ENCODE results near the gene ALPI.
A peak's percentile ranks its signal among the peaks of the same experiment; 100 is the strongest.
"Not testable (repeated sequence)": the region's sequence is repeated elsewhere in the genome, so short reads cannot be mapped to it uniquely, and the experiment has no call there.

The ALPI gene

DNA sequence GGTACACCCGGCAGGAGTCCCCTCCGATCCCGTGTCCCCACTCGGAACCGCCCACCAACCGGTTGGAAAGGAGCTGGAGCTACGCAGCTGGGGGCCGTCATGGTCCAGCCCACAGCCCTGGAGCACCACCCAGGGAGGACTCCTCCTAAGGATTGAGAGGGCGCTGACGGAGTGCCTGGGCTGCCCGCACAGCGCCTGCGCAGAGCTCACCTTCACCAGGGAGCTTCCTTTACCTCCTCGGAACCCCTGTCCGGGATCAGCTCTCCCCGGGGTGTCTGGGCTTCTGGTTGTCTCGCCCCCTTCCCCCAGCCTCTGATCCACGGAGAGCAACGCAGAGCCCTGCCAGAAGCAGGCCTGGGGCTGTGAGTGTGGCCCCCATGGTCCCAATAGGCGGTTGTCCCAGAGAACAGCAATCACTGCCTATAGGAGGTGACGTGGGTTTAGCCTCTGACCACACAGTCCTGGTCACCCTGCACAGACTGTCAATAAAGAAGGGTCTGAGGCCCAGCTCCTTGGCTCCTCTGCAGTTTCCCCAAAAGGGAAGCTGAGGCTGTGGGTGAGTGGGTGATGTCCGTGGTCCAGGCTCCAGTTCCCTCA, 34.7 kb upstream of the ALPI start:
- DNase-seq = no peak

DNA sequence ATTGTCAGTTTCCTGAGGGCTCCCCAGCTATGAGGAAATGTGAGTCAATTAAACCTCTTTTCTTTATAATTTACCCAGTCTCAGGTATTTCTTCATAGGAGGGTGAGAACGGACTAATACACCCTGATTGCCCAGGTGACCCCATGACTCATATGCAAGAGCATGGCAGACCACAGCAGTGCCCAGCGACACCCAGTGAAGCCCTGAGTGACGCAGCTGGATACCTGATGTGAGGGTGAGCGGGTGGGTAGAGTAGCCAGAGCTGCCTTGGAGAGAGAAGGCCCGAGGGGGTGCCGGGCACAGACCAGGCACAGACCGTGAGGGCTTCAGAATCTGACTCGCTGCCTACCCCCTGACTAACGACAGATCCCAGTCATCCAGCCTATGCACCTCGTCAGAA, 33.9 kb upstream of the ALPI start:
- DNase-seq = no peak

DNA sequence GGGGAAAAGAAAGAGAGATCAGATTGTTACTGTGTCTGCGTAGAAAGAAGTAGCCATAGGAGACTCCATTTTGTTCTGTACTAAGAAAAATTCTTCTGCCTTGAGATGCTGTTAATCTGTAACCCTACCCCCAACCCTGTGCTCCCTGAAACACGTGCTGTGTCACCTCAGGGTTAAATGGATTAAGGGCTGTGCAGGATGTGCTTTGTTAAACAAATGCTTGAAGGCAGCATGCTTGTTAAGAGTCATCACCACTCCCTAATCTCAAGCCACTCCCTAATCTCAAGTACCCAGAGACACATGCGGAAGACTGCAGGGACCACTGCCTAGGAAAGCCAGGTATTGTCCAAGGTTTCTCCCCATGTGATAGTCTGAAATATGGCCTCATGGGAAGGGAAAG, 33.0 kb upstream of the ALPI start:
- DNase-seq = not testable (repeated sequence)

DNA sequence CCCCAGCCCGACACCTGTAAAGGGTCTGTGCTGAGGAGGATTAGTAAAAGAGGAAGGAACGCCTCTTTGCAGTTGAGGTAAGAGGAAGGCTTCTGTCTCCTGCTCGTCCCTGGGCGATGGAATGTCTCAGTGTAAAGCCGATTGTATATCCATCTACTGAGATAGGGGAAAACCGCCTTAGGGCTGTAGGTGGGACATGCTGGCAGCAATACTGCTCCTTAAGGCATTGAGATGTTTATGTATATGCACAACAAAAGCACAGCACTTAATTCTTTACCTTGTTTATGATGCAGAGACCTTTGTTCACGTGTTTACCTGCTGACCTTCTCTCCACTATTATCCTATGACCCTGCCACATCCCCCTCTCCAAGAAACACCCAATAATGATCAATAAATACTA, 32.5 kb upstream of the ALPI start:
- not testable (repeated sequence) for DNase-seq

DNA sequence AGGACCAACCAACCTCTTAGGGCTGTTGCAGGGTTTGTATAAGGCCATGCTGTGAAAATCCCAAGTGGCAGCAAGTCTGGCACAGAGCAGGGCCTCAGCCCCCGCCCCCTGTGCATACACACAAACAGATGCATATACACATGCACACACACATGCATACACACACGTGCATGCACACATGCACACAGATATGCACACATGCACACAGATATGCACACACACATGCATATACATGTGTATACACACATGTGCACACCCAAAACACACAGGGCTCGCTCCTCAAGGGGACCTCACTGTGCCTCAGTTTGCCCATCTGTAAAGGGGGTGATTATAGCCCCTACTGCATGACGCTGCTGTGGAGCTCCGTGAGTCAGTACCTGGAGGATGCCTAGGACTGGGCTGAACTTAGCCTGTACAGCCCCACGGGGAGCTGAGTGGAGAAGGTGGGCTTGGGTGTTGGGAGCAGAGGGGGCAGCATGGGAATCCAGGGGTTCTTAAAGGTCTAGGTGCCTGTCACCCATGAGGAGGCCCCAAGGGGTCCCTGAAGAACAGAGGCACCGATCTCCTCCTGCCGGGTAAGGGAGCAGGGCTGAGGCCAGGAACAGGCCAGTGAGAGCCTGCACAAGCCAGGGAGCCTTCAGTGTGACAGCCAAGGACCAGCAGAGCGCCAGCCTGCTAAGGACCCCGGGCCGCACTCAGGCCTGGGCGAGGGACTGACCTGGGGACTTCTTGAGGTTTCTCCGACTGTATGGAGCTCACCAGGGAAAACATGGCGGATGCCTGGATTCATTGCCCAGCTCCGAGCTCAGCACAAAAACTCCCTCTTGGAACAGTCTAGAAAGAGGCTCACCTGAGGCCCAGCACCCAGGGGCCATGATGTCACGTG, 24.0 kb upstream of the ALPI start:
- DNase-seq = no peak

DNA sequence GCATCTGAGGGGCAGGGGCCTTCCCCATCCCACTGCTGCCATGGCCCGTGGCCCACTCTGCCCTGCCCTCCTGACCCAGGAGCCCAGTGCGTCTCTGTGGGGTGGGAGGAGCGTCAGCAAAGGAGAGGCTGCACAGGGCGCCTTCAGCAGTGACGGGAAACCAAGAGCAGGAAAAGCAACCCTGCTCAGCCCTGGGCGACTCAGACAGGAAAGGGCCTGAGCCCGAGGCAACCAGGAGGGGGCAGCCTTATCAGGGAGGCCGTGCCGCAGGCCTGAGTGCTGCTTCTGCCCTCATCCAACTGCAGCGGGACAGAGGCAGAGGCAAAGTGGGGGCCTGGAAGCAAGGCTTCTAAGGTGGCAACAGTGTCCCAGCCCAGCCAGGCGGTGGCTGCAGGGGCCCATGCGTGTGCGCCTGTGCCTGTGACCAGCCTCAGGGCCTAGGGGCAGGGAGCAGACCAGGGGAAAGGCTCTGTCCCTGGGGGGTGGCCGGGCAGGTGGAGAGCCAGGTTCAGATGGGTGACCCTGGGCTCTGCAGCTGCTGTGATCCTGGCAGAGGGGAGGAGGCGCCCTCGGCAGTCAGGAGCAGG, 23.3 kb upstream of the ALPI start:
- DNase-seq = no peak

DNA sequence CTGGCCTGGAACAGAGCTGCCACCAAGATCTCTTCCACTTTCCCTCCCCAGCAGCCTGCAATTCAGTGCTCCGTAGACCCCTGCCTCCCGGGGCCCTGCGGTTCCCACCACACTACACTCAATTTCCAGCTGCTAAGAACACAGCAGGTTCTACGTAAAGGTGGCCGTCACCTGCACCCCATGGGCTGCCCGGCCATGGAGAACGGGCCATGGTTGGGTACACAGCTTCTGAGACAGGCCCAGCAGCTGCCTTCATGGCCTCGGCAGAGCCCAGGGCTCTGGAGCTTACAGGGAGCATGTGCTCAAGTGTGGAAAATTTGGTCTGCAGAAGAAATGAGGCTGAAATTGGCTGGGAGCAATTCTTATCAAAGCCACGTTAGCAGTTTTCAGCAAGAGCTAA, 22.3 kb upstream of the ALPI start:
- DNase-seq = peak; percentile 27

DNA sequence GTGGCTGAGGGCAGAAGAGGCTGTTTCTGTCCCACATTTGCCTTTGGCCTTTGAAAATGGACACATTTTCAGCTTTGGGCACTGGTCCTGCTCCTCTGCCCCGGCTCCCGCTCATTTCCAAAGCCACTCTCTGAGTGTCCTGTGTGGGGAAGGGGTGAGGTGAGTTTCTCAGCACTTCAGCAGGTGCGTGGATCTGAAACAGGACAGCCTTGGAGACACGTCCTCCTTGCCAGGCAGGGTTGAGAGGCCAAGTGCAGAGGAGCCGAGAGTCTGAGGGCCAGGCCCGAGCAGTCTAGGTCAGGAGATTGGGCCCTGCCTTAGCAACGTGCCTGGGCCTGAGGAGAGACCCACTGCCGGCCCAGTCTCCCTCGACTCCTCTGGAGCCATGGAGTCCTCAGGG, 21.9 kb upstream of the ALPI start:
- DNase-seq = peak; percentile 17

DNA sequence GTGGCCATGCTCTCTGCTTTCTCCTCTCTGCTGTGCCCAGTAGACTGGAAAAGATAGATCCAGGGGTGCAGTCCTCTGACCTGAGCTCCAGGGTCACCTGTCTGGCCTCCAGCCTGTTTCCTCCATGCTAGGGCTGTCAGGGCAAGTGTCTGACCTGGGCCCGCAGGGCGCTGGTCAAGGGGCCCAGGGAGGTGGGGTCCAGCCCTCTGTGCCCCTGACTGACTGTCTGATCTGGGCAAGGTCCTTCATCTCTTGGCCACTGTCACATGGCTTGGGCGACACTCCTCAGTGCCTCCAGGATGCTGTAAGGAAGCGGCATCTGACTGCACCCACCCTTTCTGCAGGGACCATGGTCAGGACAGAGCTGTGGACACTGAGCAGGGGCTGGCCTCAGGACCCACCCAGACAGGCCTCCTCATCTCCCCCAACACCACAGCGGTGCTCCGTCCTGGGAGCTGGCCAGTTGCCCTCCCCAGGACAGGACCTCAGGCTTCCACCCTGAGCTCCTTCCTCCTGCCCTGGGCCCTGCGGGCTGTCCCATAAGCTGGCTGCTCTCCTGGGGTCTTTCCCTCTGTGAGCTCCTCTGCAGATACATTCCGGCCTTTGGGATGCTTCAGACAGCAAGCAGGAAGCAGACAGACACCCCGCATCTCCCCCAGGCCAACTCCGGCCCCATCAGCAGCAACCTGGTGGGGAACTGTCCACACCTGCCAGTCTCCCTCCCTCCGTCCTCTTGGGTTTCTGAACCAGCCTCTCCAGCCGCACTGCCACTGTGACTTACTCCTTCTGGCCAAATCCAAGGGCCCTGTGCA, 21.2 kb upstream of the ALPI start:
- DNase-seq = no peak

DNA sequence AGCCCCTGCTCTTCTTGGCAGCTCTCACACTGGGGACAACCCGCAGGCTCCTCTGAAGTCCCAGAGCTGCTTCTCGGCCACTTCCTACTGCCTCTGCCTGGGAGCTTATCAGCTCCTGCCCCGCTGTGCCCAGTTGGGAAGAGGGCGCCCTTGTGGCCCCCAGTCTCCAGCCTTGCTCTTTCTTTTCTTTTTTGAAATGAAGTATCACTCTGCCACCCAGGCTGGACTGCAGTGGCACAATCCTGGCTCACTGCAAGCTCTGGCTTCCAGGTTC, 20.6 kb upstream of the ALPI start:
- no peak for DNase-seq

DNA sequence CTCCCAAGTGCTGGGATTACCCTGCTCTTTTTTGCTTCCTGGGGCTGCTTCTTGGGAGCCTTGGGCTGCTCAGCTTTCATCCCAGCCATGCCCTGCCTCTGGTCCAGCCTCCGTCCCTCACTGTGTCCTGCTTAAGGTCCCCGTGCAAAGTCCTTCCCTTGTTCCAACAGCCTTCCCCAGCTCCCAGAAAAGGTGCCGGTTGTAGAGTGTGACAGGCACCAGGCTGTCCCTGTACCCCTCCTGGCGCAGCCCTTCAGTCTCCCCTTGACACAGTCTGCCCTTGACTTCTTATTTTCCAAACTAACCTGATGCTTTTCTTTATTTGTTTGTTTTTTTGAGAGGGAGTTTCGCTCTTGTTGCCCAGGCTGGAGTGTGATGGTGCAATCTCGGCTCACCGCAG, 20.1 kb upstream of the ALPI start:
- no peak for DNase-seq

DNA sequence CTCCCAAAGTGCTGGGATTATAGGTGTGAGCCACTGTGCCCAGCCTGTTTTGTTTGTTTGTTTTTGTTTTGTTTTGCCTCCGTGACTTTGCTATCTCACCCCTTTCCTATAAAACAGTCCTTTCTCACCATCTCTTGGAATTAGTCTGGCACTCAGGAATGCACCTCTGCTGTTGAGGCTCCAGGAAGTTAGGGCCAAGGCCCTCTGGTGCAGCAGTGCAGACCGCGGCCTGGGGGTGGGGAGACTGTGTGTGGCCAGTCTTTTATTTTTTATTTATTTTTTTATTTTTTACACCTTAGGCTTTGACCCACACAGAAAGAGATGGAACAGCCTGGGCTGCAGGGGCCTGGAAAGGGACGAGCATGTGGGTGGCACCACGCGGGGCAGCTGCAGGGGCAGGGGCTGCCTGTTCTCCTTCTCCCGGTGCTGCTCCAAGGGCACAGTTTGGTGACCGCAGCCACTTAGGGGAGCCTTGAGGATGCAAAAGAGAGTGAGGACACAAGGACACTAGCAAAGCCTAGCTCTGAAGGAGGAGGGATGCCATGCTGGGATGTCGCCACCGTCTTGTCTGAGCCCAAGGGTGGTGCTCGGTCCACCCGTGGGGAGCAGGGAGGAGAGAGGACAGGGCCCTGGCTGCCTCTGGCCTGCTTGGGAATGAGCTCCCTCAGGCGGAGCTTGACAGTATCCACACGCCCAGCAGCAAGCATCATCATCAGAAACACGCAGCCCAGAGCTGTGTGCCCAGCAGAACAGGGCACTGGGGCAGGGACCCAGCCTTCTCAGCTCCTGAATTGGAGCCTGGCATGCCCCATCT, 19.4 kb upstream of the ALPI start:
- DNase-seq = no peak

DNA sequence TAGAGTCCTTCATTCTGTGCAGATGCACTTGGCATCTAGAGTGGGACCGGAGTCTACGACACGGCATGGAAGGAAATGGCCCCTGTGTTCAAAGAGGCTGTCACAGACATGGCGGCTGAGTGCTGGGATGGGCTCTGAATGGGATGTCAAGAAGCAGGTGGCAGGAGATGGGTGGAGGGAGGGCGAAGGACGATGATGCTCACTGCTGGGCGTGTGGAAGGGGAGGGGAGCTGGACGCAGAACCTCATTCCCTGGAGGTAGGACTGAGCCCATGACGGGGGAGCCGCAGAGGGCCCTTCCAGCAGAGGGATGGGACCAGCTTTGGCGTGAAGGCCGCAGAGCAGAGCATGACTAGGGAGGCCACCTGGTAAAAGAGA, 18.8 kb upstream of the ALPI start:
- no peak for DNase-seq

DNA sequence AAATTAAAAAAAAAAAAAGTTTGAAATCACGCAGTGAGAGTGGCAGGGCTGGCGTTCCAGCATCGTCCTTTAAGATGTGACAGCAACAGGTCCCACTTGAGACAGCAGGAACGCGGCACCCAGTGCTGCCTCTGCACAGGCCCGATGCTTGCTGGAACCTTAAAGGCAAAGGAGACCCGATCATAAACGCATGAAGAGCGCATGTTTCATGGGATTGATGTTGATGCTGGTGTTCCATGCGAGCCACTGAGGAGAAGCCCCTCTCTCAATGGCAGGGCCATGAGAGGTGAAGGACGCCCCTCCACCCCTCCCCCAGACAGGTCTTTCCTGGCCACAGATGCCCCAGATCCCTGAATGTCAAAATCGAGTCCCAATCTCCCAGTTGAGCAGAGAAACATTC, 17.9 kb upstream of the ALPI start:
- no peak for DNase-seq

DNA sequence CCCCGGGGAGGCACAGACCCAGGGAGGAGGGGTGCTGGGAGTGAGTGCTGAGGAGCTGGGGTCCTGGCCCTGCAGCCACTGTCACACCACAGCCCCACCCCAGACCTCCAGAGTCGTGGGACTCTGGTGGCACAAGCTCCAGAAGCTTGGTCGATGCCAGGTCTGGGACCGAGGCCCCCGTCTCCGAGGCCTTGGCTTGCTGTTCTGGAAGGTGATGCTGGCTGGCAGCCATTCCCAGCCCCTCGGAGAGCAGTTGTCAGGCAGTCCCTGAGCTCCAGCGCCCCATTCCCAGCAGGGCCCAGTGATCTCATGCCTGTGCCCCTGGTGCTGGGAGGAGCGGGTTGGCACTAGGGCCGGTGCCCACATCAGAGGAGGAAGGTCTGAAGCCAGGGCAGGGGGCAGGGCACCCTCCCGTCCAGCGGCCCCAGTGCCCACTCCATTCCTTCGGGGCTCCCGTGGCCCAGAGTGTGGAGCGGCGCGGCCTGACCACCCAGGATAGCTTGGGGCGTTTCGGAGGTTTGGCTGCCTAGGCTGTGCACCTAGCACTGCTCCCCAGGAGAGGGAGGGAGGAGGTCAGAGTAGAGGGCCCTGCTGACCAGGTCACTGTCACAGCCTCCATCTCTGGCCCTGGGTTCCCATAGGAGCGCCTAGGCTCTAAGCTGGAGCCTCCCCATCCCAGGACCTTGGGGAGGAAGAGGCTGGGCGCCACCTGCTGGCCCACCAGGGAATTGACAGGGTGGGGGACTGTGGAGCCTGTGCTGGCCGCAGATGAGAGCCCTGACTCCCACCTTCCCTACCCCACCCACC, 16.8 kb upstream of the ALPI start:
- DNase-seq = peak; percentile 23

DNA sequence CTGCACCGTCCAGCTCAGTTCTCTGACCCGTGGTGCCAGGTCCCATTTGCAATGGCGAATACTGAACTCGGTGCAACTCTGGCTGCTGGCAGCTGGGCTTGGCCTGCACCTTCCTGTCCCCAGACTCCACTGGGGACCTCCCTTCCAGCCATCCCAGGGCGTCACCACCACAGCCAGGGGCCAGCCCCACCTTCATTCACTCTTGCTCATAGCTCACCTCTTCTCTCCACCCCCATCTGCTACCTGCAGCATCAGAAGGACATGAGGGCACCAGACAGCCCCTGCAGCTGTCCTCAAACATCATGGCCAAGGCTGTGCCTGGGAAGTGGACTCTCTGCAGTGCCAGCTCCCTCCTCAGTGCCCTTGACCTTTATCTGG, 16.2 kb upstream of the ALPI start:
- DNase-seq = no peak

DNA sequence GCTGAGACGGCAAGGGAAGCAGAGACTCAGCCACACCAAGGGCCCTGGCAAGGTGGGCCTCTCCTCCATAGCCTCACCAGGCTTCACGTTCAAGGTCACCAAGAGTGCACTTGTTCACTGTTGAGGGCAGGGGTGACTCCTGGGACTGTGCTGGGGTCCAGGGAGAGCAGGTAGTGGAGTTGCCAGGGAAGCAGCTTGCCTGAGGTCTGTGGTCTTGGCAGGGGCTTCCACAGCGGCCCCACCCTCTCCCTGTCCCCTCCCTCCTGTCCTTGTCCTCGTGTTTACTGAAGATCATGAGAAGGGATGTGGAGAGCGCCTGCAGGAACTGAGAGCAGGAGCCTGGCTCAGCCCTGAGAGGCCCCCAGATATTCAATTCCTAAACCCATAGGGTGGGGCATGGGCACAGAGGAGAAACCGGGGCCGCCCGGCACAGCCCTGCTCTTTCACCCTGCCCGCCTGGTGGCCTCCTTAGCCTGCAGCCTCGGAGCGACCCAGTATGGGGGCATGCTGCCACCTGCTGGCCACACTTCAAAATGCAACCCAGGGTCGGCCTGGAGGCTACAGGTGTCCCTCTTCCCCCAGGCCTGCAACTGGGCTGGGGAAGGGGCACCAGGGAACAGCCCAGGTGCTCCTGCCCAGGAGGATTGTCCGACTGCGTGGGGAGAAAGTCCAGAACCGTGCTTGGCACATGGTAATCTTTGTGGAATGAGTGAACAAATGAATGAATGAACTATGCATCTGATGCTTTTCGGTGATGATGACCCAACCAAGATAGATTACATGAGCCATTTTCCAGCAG, 15.5 kb upstream of the ALPI start:
- DNase-seq = peak; percentile 95

DNA sequence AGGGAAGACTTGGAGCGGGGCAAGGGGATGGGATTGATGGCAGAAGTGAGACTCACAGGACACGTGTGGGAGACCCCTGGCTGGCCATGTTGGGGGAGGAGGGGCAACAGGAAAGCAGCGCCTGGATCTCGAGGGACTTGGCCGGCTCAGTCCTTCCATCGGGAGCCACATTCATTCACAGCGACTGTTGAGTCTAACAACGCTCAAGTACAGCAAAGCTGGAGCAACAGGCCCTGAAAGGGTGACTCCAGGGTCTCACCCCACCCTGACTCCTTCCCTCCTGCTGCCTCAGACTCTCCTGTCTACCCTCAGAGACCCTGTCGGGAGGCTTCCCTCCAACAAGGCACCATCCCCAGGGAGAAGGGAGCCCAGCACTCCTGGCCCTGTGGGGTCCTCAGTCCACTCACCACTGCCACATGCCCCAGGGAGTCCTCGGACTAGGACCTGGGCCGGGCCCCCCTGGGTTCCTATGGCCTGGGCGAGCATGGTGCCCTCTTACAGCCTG, 14.8 kb upstream of the ALPI start:
- no peak for DNase-seq

DNA sequence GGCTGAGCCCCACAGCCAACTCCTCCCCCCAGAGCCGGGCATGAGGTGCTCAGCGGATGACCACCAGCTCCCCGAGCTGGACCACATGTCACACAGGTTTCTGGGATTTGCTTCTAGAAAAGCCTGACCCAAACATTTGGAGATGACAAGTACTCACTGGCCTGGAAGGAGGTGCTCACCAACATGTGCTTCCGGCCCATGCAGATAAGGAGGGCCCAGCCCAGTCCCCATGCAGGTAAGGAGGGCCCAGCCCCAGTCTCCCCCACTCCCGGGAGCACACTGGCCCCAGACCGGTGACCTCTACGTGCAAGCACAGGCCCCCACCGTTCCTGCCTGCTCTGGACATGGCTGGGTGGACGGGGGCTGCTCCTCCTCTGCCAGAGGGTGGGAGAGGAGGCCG, 14.0 kb upstream of the ALPI start:
- DNase-seq = not testable (repeated sequence)

DNA sequence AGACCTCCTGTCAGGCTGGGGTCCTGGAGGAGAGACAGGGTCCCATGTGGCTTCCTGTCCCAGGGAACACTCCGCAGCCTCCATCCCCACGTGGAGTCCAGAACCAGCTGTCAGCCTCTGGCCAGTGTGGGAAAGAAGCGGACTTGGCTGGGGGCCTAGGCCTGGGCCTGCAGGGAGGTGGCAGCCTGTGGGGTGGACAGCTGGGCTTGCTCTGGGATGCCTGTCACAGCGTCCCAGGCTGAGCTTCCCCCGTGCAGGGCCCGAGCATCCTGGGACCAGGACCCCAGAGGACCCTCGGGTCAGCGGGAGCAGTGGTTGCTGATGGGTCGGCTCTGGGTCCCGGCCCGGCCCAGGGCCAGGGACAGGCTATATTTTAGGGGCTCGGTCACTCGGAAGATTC, 13.5 kb upstream of the ALPI start:
- DNase-seq = not testable (repeated sequence)

DNA sequence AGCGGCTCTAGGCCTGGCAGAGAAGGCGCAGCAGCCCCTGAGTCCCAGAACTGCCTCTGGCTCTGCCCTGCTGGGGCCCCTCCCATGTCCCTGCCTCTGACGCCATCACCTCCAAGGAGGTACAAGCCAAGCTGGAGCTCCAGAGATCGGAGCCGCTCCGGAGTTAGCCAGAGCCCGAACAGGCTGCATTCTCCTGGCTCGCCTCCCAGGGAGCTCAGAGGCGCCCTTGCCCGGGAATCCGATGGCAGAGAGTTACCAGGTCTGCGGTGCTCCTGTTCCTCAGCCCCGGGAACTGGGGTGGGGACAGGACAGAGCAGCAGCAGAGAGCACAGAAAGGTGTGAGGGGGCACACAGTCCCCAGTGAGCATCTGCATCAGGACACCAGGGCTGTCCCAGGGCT, 12.9 kb upstream of the ALPI start:
- DNase-seq = not testable (repeated sequence)

All from eye (tissue), 1 donor.